DMS79 treated with DMSO at 0.1 percent for 48 hours (cell line): Measurements from ENCODE around the gene TSPAN9.
A peak's percentile ranks its signal among the peaks of the same experiment; 100 is the strongest.

ENCODE experiments used
- DNase-seq: peaks from one replicate; lab custom pipeline; 2025; lab: John Stamatoyannopoulos, UW

Gene TSPAN9

DNA sequence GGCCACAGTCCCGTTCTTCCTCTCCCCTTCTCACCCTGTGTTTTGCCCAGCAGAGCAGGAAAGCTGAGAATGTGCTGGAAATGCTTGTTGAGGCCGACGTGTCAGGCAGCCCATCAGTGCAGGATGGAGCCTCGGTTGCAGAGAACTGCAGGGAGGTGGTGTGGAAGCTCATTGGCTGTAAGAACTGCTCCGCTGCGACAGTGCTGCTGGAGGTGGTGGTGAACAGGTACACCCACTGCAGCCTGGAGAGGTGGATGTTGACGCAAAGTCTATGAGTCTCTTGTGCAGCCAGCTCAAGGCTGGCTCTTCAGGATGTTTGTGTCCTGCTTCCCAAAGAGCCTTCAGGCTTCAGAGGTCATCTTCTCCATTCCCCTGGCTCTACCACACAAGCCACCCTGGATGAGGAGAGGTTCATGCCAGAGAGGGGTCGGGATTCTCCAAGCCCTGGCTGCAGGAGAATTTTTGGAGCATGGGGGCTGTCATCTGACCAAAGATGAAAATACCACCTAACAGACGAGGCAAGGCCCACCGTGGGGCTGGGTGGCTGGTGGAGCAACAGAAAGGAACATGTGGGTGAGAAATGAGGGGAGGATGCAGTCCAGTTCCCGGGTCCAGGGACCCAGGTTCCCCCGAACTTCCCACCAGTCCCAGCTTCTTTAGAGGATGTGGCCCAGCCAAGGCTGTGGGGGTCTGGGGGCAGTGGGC, 239.7 kb downstream of the TSPAN9 start:
- DNase-seq, result no peak

- DNase-seq, result no peak
Observed at GRCh38 chr12:3317481-3317815, 240.3 kb downstream of the TSPAN9 start.

DNA sequence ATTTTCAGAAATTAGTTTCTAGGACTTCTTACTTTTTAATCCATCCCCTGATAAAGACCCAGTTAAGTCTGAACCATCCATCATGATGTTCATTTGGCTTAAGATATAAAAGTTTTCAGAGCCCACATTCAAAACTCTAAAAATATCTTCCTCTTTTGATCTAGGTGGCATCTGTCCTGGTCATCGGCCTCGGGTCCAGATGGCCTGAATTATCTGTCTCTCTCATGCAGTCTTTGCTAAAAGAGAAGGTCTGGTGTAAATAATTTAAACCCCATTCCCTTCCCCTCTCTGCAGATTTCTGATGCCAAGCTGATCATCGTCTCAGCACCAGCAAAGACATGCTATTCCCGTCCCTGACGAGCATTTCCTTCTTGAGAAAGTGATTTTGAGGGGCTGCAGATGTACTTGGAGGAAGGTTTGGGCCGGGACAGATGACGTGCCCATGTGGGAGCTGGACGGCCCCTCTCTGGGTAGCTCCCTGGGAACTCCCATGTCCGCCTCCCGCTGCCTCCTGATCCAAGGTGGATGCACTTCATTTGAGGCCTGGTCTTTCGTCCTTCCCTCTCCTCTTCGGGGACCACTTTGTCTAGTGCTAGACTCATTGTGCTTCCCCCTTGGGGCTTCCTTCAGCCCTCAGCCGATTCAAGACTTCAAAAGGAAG, 240.8 kb downstream of the TSPAN9 start:
- DNase-seq, result no peak

DNA sequence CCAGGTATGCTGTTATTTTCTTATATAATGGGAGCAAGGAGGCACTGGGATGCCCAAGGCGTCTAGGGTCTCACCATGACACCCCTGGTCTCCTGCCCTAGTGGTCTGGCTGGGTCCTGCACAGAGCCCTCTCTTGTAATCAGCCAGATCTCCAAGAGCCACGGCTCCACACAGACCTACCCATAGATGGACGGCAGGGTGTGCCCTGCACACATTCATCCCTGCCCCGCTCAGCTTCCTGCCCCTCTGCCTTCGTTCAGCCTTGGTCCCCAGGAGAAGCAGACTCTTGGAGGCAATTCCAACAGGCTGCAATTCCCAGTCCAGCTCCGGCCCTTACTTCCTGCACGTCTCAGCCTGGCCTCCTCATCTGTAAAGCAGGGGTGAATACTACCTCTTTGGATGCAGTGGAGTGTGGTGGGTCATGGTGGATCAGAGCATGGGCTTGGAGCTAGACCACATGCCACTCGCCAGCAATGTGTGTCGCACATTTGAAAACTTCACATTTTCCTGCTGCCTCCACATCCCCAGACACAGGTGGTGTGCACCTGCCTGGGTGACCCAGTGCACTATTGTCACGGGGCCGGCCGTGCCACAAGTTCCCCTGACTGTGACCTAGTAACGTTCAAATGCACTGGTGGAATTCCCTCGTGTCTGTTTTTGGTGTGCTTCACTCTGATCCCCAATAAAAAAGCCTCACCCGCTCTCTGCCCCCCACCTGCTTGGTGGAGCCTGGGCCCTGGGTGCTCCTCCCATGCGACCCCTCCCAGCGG, 242.7 kb downstream of the TSPAN9 start:
- DNase-seq, result no peak

GRCh38 chr12:3320881-3321509, 243.8 kb downstream of the TSPAN9 start:
- DNase-seq, result no peak

- DNase-seq, result no peak
Observed at GRCh38 chr12:3321881-3322280, 244.7 kb downstream of the TSPAN9 start.

DNA sequence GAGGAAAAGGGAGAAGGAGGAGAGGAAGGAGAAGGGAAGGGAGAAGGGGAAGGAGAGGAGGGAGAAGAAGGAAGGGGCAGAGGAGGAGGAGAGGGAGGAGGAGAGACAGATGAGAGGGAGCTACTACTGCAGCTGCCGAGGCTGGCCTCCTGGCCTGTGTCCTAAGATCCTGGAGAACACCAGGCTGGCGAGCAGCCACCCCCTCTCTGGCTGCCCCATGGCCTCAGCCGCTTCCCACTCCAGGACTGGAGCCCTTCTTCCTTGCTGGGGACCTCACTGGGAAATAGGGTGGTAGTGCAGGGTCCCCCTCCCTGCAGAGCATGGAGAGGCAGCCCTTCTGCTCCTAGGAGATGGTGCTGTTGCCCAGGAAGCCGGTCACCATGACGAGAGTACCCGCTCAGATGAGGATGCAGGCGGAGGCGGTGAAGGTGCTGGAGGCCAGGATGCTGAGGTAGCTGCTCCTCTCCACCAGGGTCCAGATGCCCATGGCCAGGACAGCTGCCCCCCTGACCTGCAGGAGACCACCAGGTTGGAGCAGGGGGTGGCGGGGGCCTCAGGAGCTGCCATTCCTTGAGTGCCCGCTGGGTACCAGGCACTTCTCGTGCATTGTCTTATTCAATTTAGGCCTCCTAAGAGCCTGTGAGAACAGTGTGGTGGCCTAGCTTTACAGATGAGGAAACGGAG, 246.0 kb downstream of the TSPAN9 start:
- no peak for DNase-seq

- DNase-seq, result no peak
Observed at GRCh38 chr12:3325736-3326135, 248.6 kb downstream of the TSPAN9 start.

GRCh38 chr12:3326156-3326849, 249.1 kb downstream of the TSPAN9 start:
- DNase-seq, result no peak

GRCh38 chr12:3326850-3327780, 249.9 kb downstream of the TSPAN9 start:
- no peak for DNase-seq

GRCh38 chr12:3328081-3328480, 250.9 kb downstream of the TSPAN9 start:
- no peak for DNase-seq

DNA sequence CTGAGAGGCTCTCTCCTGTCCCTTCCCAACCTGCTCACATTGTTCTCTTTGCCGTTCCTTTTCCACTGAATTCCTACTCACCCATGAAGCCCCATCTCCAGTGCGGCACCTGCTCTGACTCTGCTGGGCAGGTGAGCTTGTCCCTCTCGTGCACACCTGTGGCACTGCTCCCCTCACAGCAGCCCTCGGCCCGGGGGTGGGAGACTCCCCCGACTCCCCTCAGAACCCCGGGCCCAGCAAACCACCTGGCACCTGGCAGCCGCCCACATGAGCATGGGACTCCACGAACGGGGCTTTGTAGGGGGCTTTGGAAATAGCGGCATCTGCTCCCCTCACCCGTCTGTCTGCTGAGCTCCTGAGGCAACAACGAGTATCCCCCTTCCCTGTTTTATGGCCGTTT, 251.4 kb downstream of the TSPAN9 start:
- DNase-seq, result no peak

DNA sequence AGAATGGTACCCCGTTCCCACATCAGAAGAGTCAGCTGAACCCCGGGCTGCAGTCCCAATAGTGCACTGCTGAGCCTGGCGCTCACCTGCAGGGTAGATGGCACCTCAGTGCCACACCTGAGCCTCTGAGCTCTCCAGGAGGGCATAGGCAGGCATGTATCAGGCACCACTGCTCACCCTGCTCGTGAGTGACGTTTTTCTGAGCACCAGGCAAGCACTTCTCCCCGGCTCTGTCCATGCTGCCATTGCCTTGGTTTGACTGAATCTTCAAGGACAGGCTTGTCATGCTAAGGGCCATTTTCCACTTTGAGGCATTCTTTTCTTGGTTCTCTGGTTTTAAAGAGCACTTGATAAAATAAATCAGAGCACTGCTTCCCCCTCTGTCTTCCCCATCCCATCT, 252.2 kb downstream of the TSPAN9 start:
- peak; percentile 87 for DNase-seq

- DNase-seq, result no peak
Observed at GRCh38 chr12:3330976-3331510, 253.9 kb downstream of the TSPAN9 start.

DNA sequence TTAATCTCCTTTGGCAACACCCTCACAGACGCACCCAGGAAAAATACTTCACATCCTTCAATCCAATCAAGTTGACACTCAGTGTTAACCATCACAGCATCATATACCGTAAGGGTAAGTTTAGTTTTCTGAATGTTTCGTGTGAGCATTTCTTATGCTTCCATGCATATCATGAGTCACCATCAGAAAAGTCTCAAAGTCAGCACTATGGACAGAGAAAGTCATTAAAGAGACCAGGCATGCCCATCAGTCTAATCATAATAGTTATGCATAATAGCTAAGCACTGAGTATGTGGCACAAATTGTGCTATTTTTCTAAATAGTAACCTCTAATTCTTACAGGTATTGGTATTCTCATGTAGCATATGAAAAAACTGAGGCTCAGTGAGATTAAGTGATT, 255.0 kb downstream of the TSPAN9 start:
- DNase-seq, result no peak

DNA sequence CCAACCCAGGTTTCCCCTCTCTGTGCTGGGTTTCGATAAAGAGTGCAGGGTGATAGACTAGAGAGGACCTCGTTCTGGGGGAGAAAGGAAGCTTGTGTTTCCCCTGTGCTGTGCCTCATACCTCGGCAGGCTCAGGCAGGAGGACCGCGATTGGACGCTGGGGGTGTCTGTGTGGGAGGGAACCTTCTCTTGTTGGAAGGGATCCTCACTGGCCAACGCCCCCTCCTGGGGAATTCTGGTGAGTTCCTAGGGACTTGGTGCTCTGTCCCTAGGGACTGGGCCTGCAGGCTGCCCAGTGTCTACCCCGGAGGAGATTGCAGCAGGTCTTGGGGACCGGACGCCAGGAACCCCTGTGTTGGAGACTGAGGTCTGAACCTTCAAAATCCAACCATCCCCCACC, 256.4 kb downstream of the TSPAN9 start:
- no peak for DNase-seq

DNA sequence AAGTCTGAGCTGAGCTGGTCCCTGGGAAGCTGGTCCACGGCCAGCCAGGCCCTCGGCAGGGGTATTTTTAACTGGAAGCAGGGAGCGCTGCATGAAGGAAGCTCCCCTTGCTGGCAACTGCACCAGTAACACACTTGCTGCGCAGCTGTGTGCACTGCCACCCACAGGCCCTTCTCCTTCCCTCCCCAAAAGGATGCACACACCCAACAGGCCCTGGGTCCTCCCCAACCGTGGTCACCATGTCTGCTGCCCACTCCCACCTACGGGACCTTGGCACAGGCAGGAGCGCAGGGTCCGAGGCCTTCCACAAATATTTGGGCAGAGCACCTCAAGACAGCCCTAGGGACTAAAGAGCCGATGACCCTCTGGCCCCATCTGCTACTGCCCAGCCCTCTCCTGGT, 256.8 kb downstream of the TSPAN9 start:
- no peak for DNase-seq

- no peak for DNase-seq
Observed at GRCh38 chr12:3335078-3335487, 257.9 kb downstream of the TSPAN9 start.
